Spleen (tissue), 7 donors: ENCODE data around the gene INTS6.

Source experiments
- POLR2A ChIP-seq, 3 donors: fragments of 450-650 bp; IDR thresholded peaks; one replicate each; pipeline ENCODE4 v1.5.1; 2017; ENCODE audit warnings: antibody characterized with exemption in 3 of 3, mild to moderate bottlenecking in 1 of 3
- POLR2AphosphoS5 ChIP-seq, 3 donors: sonication (generic); formaldehyde crosslinking; IDR thresholded peaks; one replicate each; pipeline ENCODE4 v1.5.1; 2017; ENCODE audit warnings: antibody characterized with exemption in 3 of 3
- TF ChIP-seq, protein P1 (sequence below), 11 experiments: fragments of 200-600 bp in 7 of 11; fragments of 450-650 bp in 4 of 11; sonication (generic) in 4 of 11; IDR thresholded peaks in 8 of 11; conservative IDR thresholded peaks in 3 of 11; 1 replicate in 7 of 11; 2 replicates in 4 of 11; pipeline versions ENCODE4 v1.4.0 to v1.8.0; 2016 to 2021; ENCODE audit warnings: antibody characterized with exemption in 11 of 11, inconsistent platforms in 4 of 11, mild to moderate bottlenecking in 1 of 11
- donor health status: DM: no; HTN: no; CAD: no; lungs with moderate emphysema.
- donor health status: DM: no; HTN: no; CAD: no.
- donor health status: DM: no; HTN: no; CAD: no.

DNA sequence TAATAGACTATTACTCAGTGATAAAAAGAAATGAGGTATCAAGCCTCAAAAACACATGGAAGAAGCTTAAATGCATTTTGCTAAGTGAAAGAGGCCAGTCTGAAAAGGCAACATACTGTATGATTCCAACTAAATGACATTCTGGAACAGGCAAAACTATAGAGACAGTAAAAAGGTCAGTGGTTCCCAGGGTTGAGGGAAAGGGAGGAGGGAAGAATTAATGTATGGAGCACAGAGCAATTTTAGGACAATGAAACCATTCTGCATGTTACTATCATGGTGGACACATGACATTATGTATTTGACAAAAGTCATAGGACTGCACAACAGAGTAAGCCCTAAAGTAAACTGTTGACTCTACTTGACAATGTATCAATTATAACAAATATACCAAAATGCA lies 119.0 kb downstream of the INTS6 start:
- TF ChIP-seq, protein P1, sequence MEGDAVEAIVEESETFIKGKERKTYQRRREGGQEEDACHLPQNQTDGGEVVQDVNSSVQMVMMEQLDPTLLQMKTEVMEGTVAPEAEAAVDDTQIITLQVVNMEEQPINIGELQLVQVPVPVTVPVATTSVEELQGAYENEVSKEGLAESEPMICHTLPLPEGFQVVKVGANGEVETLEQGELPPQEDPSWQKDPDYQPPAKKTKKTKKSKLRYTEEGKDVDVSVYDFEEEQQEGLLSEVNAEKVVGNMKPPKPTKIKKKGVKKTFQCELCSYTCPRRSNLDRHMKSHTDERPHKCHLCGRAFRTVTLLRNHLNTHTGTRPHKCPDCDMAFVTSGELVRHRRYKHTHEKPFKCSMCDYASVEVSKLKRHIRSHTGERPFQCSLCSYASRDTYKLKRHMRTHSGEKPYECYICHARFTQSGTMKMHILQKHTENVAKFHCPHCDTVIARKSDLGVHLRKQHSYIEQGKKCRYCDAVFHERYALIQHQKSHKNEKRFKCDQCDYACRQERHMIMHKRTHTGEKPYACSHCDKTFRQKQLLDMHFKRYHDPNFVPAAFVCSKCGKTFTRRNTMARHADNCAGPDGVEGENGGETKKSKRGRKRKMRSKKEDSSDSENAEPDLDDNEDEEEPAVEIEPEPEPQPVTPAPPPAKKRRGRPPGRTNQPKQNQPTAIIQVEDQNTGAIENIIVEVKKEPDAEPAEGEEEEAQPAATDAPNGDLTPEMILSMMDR (IDR thresholded peaks at IDR 0.05 in 8 of 11, conservative IDR thresholded peaks at IDR 0.05 in 3 of 11), result no peak
- TF ChIP-seq POLR2A (IDR thresholded peaks at IDR 0.05), result no peak
- TF ChIP-seq POLR2AphosphoS5 (IDR thresholded peaks at IDR 0.05), result no peak
